CD4-positive, alpha-beta memory T cell (primary cell): ENCODE measurements around the gene PSMF1. TPM values are rescaled to one million over a fixed set of nuclear protein-coding genes. Genes with fewer than 3 reads are reported as not detected.
A peak's percentile ranks its signal among the peaks of the same experiment; 100 is the strongest.

Source experiments
- CTCF ChIA-PET: fragments of 350-600 bp; sonication (Branson Sonifier 250); formaldehyde crosslinking; loops from one replicate; lab custom pipeline; 2021; ENCODE audit warnings: inconsistent platforms; ENCODE audit not compliant: partially characterized antibody; lab: Charles Lee
- POLR2A ChIA-PET: fragments of 350-600 bp; sonication (Branson Sonifier 250); formaldehyde crosslinking; loops from one replicate; lab custom pipeline; 2021; ENCODE audit not compliant: partially characterized antibody; lab: Charles Lee
- DNase-seq, 5 donors: peaks; one replicate each; pipeline versions ENCODE4 v3.0.0 to v3.0.0-alpha.2; 2020 to 2022; ENCODE audit warnings: mixed read lengths in 1 of 5
- H3K27ac ChIP-seq: one replicate; pipeline ENCODE4 v1.7.0; 2013; ENCODE audit warnings: low read depth, low read length
- H3K27me3 ChIP-seq: 2 replicates; pipeline ENCODE4 v1.7.0; 2013; ENCODE audit warnings: mild to moderate bottlenecking, low read length, moderate library complexity; ENCODE audit not compliant: insufficient read depth
- H3K36me3 ChIP-seq: 2 replicates; pipeline ENCODE4 v1.7.0; 2013; ENCODE audit warnings: mild to moderate bottlenecking, low read length, moderate library complexity; ENCODE audit not compliant: insufficient read depth
- H3K4me1 ChIP-seq: 2 replicates; pipeline ENCODE4 v1.7.0; 2013; ENCODE audit warnings: mild to moderate bottlenecking, low read length, moderate library complexity; ENCODE audit not compliant: insufficient read depth
- H3K4me3 ChIP-seq, 2 donors: one replicate each; pipeline ENCODE4 v1.7.0; 2013; ENCODE audit warnings: low read length in 2 of 2, mild to moderate bottlenecking in 1 of 2
- H3K9me3 ChIP-seq, 2 donors: one replicate each; pipeline ENCODE4 v1.7.0; 2013; ENCODE audit warnings: low read length in 2 of 2, control low read depth in 1 of 2; ENCODE audit not compliant: control insufficient read depth in 1 of 2
- H3K27ac Mint-ChIP-seq, 7 donors: one replicate each; pipeline ENCODE4 v1.8.0; 2020 to 2021; ENCODE audit warnings: mixed read lengths in 7 of 7, mild to moderate bottlenecking in 6 of 7, inconsistent platforms in 3 of 7, moderate library complexity in 3 of 7
- H3K27me3 Mint-ChIP-seq, 2 donors: one replicate each; pipeline ENCODE4 v1.8.0; 2020 to 2021; ENCODE audit warnings: mixed read lengths in 2 of 2
- H3K36me3 Mint-ChIP-seq, 2 donors: one replicate each; pipeline ENCODE4 v1.8.0; 2020 to 2021; ENCODE audit warnings: mixed read lengths in 2 of 2, inconsistent platforms in 1 of 2, mild to moderate bottlenecking in 1 of 2
- H3K4me1 Mint-ChIP-seq, 4 donors: one replicate each; pipeline ENCODE4 v1.8.0; 2020 to 2021; ENCODE audit warnings: mixed read lengths in 4 of 4, mild to moderate bottlenecking in 1 of 4
- H3K4me3 Mint-ChIP-seq, 8 donors: one replicate each; pipeline ENCODE4 v1.8.0; 2020 to 2021; ENCODE audit warnings: mixed read lengths in 8 of 8, mild to moderate bottlenecking in 7 of 8, moderate library complexity in 6 of 8, inconsistent platforms in 3 of 8
- H3K9me3 Mint-ChIP-seq, 8 donors: one replicate each; pipeline ENCODE4 v1.8.0; 2020 to 2021; ENCODE audit warnings: mixed read lengths in 8 of 8, mild to moderate bottlenecking in 5 of 8, inconsistent platforms in 3 of 8, moderate library complexity in 1 of 8
- intact Hi-C: fragments of 100-400 bp; cut with micrococcal nuclease; formaldehyde crosslinking; loops from one replicate; pipeline ENCODE4 v1.15.1; 2023
- polyA plus RNA-seq, 2 donors: library from polyadenylated mRNA; unstranded; fragments of 300-500 nt; fragmentation: Illumina TruSeq; gene quantifications; one replicate each; pipeline ENCODE4 v1.2.3, GENCODE V29; 2021
- total RNA-seq, 2 experiments: library from RNA; stranded (reverse); gene quantifications; one replicate each; pipeline ENCODE4 v1.2.3, GENCODE V29; 2021

PSMF1 gene
- total and polyA plus RNA-seq, 4 experiments from 2014 or later: 118 to 189 (median 128) TPM

GRCh38 chr20:1169224-1169623 is 50.8 kb downstream of the PSMF1 start:
- ChIA-PET CTCF (no interaction called here), POLR2A (no interaction called here)
- no peaks in the 10 kb centered on the region for H3K4me1 ChIP-seq
- no peaks in the 10 kb centered on the region for H3K9me3 Mint-ChIP-seq
- H3K4me3 ChIP-seq: no peak overlapping the region
- H3K27me3 Mint-ChIP-seq: no peaks in the 10 kb centered on the region
- H3K27me3 ChIP-seq: no peaks in the 10 kb centered on the region
- DNase-seq: no peak
- H3K27ac ChIP-seq: no peak overlapping the region
- H3K36me3 ChIP-seq: peaks cover 63% of the 10 kb centered on the region
- peak overlapping the region in 1 of 7 donors; percentile 70 for H3K27ac Mint-ChIP-seq
- no peak overlapping the region for H3K4me3 Mint-ChIP-seq
- intact Hi-C loops: no loop called here
- peaks cover 0 to 4% (median 0%) of the 10 kb centered on the region in 4 donors for H3K4me1 Mint-ChIP-seq
- H3K9me3 ChIP-seq: no peaks in the 10 kb centered on the region
- peaks cover 82 to 84% of the 10 kb centered on the region in 2 donors for H3K36me3 Mint-ChIP-seq

GRCh38 chr20:1171461-1172093 is 53.2 kb downstream of the PSMF1 start:
- Histone ChIP-seq H3K27me3 (no peaks in the 10 kb centered on the region), H3K36me3 (peaks cover 40% of the 10 kb centered on the region), H3K9me3 (no peaks in the 10 kb centered on the region), H3K4me1 (no peaks in the 10 kb centered on the region), H3K27ac (no peak overlapping the region), H3K4me3 (no peak overlapping the region)
- Mint-ChIP-seq H3K36me3 (peaks cover 75 to 82% of the 10 kb centered on the region in 2 donors), H3K9me3 (no peaks in the 10 kb centered on the region), H3K27ac (no peak overlapping the region), H3K4me3 (no peak overlapping the region), H3K27me3 (no peaks in the 10 kb centered on the region), H3K4me1 (peaks cover 0 to 4% (median 0%) of the 10 kb centered on the region in 4 donors)
- DNase-seq: no peak
- CTCF ChIA-PET: interaction anchor here (0.8 to 1.6 kb wide), 3 partner anchors 22 to 65 kb away, joined by 3 to 4 read pairs (median 3); no protein-coding TSS in a partner anchor
- POLR2A ChIA-PET: interaction anchor here (1.5 kb wide), 1 partner anchor 13 kb away, joined by 3 read pairs; no protein-coding TSS in a partner anchor
- intact Hi-C loops: no loop called here

- H3K27ac Mint-ChIP-seq: no peak overlapping the region
- no peak overlapping the region for H3K4me3 Mint-ChIP-seq
- Histone ChIP-seq H3K4me3 (no peak overlapping the region), H3K27ac (no peak overlapping the region), H3K36me3 (peaks cover 29% of the 10 kb centered on the region), H3K9me3 (no peaks in the 10 kb centered on the region), H3K4me1 (no peaks in the 10 kb centered on the region), H3K27me3 (no peaks in the 10 kb centered on the region)
- peaks cover 55 to 71% of the 10 kb centered on the region in 2 donors for H3K36me3 Mint-ChIP-seq
- H3K4me1 Mint-ChIP-seq: no peaks in the 10 kb centered on the region
- ChIA-PET POLR2A (no interaction called here), CTCF (no interaction called here)
- no peaks in the 10 kb centered on the region for H3K9me3 Mint-ChIP-seq
- DNase-seq: no peak
- intact Hi-C loops: no loop called here
- H3K27me3 Mint-ChIP-seq: no peaks in the 10 kb centered on the region
Observed at GRCh38 chr20:1173698-1174097, 55.3 kb downstream of the PSMF1 start.

GRCh38 chr20:1174787-1175186 is 56.4 kb downstream of the PSMF1 start:
- POLR2A ChIA-PET: no interaction called here
- Histone ChIP-seq H3K27ac (no peak overlapping the region), H3K4me3 (no peak overlapping the region), H3K9me3 (no peaks in the 10 kb centered on the region), H3K36me3 (peaks cover 19% of the 10 kb centered on the region), H3K4me1 (no peaks in the 10 kb centered on the region), H3K27me3 (no peaks in the 10 kb centered on the region)
- no peak for DNase-seq
- intact Hi-C loops: no loop called here
- CTCF ChIA-PET: interaction anchor here (1.0 kb wide), 1 partner anchor 8 kb away, joined by 3 read pairs; no protein-coding TSS in a partner anchor
- Mint-ChIP-seq H3K27me3 (no peaks in the 10 kb centered on the region), H3K36me3 (peaks cover 50 to 65% of the 10 kb centered on the region in 2 donors), H3K4me3 (no peak overlapping the region), H3K9me3 (no peaks in the 10 kb centered on the region), H3K4me1 (no peaks in the 10 kb centered on the region), H3K27ac (no peak overlapping the region)

- Histone ChIP-seq H3K36me3 (peaks cover 4% of the 10 kb centered on the region), H3K27ac (no peak overlapping the region), H3K9me3 (no peaks in the 10 kb centered on the region), H3K4me3 (no peak overlapping the region), H3K27me3 (no peaks in the 10 kb centered on the region), H3K4me1 (no peaks in the 10 kb centered on the region)
- POLR2A ChIA-PET: no interaction called here
- CTCF ChIA-PET: no interaction called here
- no peaks in the 10 kb centered on the region for H3K27me3 Mint-ChIP-seq
- no peaks in the 10 kb centered on the region for H3K9me3 Mint-ChIP-seq
- H3K27ac Mint-ChIP-seq: no peak overlapping the region
- H3K4me1 Mint-ChIP-seq: no peaks in the 10 kb centered on the region
- no peak for DNase-seq
- intact Hi-C loops: no loop called here
- peaks cover 28 to 41% of the 10 kb centered on the region in 2 donors for H3K36me3 Mint-ChIP-seq
- H3K4me3 Mint-ChIP-seq: no peak overlapping the region
Observed at GRCh38 chr20:1177680-1178079, 59.3 kb downstream of the PSMF1 start.

- DNase-seq: no peak
- ChIA-PET POLR2A (no interaction called here), CTCF (no interaction called here)
- Histone ChIP-seq H3K27ac (no peak overlapping the region), H3K36me3 (no peaks in the 10 kb centered on the region), H3K4me3 (no peak overlapping the region), H3K27me3 (no peaks in the 10 kb centered on the region), H3K4me1 (no peaks in the 10 kb centered on the region), H3K9me3 (no peaks in the 10 kb centered on the region)
- Mint-ChIP-seq H3K27me3 (peaks cover under 1 to 2% of the 10 kb centered on the region in 2 donors), H3K27ac (no peak overlapping the region), H3K4me3 (no peak overlapping the region), H3K36me3 (peaks cover 27 to 38% of the 10 kb centered on the region in 2 donors), H3K4me1 (no peaks in the 10 kb centered on the region), H3K9me3 (no peaks in the 10 kb centered on the region)
- intact Hi-C loops: no loop called here
Observed at GRCh38 chr20:1178103-1178502, 59.7 kb downstream of the PSMF1 start.

- POLR2A ChIA-PET: no interaction called here
- peaks cover 0 to 2% (median 0%) of the 10 kb centered on the region in 4 donors for H3K4me1 Mint-ChIP-seq
- CTCF ChIA-PET: interaction anchor here (0.8 kb wide), 1 partner anchor 33 kb away, joined by 3 read pairs; no protein-coding TSS in a partner anchor
Observed at GRCh38 chr20:1178623-1179022, 60.2 kb downstream of the PSMF1 start.

More at GRCh38 chr20:1178623-1179022, 60.2 kb downstream of the PSMF1 start:
- Mint-ChIP-seq H3K9me3 (no peaks in the 10 kb centered on the region), H3K27me3 (peaks cover 5 to 6% of the 10 kb centered on the region in 2 donors), H3K36me3 (peaks cover 23 to 38% of the 10 kb centered on the region in 2 donors), H3K27ac (no peak overlapping the region), H3K4me3 (no peak overlapping the region)
- H3K4me3 ChIP-seq: no peak overlapping the region
- no peaks in the 10 kb centered on the region for H3K27me3 ChIP-seq
- H3K9me3 ChIP-seq: no peaks in the 10 kb centered on the region
- no peak for DNase-seq
- no peaks in the 10 kb centered on the region for H3K36me3 ChIP-seq
- intact Hi-C loops: no loop called here
- H3K4me1 ChIP-seq: no peaks in the 10 kb centered on the region
- no peak overlapping the region for H3K27ac ChIP-seq
